GM19193 (cell line): ENCODE measurements around the gene OTOG.

ENCODE experiments used
- POLR2A ChIP-seq: IDR thresholded peaks from 4 replicates; pipeline ENCODE4 v1.6.1; 2011; ENCODE audit not compliant: insufficient read depth, insufficient read length; ENCODE audit errors: extremely low read depth

OTOG gene

GRCh38 chr11:17598700-17599459 lies 51.8 kb downstream of the OTOG start:
- no peak for TF ChIP-seq POLR2A

- no peak for TF ChIP-seq POLR2A
Measured at GRCh38 chr11:17599460-17599925, 52.4 kb downstream of the OTOG start.

- no peak for TF ChIP-seq POLR2A
Measured at GRCh38 chr11:17600316-17601255, 53.5 kb downstream of the OTOG start.

DNA sequence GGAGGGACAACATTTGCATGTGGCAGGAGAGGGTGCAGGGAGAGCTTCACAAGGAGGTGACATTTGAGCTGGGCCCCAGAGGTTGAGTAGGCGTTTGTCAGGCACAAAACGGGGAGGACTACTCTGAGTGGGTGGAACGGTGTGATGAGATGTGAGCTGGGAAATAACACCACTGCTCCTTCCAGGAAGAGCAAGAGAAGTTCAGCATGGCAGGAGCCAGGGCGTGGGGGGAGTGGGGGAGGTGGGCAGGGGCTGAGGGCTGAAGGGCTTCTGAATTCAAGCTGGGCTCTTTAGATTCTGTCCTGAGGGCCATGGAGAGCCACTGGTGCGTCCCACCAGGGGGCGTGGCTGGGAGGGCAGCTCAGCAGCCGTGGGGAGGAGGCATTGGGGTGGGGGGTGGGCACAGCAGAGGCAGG lies 54.2 kb downstream of the OTOG start:
- TF ChIP-seq POLR2A = no peak

DNA sequence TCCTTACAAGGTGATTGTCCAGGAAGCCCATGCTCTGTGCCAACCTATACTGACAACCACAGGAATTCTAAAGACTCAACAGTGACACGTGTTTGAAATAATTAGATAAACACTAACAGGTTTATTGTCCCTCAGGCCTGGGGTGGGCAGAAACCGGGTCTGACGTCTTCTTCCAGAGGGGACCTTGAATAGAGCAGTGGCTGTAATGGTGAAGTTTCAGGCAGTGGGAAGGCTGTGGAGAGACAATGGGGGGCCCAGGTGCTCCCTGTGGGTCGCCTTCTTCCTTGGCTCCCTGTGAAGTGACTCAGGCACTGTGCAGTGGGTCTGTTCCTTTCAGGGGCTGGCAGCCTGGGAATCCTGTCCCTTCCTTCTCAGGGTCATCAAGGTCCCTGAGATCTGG lies 54.6 kb downstream of the OTOG start:
- TF ChIP-seq POLR2A = no peak

DNA sequence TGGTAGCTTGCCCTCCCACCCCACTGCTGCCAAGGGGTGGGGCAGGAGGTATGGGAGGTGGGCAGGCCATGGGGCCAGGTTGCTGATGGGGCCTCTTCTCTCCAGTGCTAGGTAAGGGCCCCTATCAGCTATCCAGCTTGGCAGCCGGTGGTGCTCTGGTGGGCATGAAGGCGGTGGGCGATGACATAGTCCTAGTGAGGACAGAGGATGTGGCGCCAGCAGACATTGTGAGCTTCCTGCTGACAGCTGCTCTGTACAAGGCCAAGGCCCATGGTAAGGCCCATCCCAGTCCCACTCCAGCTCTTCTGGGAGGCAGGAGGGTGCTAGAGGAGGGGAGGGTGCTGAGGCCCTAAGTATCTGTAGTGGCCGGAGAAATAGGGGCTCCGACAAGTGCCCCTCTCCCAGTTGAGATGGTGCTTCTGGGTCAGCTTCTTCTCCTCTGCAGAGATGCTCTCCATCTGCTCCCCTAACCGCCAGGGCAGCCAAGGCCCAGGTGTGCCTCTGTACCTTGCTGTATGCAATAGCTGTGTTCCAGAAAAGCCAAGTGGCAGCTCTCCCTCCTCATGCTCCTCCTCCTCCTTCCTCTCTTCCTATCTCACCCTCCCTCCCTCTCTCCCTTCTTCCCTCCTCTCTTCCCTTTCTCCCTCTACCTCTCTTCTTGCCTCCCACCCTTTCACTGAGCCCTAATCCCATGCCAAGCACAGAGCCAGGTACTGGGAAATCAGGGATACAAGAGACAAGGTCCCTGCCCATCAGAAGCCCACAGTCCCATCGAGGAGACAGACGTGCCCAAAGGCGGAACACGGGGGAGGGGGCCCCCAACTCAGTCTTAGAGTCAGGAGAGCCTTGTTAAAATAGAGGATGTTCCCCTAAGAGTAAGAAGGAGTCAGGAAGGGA lies 55.3 kb downstream of the OTOG start:
- no peak for TF ChIP-seq POLR2A

GRCh38 chr11:17603056-17603825 lies 56.2 kb downstream of the OTOG start:
- TF ChIP-seq POLR2A = no peak

- no peak for TF ChIP-seq POLR2A
Measured at GRCh38 chr11:17604201-17604914, 57.3 kb downstream of the OTOG start.

DNA sequence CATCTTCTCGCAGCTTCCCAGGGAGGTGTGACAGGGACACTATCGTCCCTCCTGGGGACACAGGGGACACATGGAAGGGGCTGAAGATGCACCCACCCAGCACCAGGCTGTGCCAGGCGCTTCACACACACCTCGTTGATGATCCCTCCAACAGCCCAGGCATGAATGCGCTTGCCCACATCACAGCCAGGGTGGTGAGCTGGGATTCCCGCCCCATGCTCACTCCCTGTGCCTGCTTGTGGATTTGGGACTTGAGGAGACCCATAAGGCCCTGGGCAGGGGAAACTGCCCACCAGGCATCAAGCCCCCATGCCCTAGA lies 57.8 kb downstream of the OTOG start:
- no peak for TF ChIP-seq POLR2A

DNA sequence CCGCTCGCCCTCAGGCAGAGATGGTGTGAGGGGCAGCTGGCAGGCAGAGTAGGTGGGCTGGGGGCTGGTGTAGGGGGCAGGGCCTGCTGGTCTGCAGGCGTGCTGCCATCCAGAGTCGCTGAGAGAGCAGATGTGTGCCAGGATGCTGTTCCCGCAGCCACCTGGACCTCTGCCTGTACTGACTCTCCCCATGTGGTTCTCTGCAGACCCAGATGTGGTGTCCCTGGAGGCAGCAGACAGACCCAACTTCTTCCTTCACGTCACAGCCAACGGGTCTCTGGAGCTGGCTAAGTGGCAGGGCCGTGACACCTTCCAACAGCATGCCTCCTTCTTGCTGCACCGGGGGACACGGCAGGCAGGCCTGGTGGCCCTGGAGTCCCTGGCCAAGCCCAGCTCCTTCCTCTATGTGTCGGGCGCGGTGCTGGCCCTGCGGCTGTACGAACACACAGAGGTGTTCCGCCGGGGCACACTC lies 58.6 kb downstream of the OTOG start:
- TF ChIP-seq POLR2A = no peak

DNA sequence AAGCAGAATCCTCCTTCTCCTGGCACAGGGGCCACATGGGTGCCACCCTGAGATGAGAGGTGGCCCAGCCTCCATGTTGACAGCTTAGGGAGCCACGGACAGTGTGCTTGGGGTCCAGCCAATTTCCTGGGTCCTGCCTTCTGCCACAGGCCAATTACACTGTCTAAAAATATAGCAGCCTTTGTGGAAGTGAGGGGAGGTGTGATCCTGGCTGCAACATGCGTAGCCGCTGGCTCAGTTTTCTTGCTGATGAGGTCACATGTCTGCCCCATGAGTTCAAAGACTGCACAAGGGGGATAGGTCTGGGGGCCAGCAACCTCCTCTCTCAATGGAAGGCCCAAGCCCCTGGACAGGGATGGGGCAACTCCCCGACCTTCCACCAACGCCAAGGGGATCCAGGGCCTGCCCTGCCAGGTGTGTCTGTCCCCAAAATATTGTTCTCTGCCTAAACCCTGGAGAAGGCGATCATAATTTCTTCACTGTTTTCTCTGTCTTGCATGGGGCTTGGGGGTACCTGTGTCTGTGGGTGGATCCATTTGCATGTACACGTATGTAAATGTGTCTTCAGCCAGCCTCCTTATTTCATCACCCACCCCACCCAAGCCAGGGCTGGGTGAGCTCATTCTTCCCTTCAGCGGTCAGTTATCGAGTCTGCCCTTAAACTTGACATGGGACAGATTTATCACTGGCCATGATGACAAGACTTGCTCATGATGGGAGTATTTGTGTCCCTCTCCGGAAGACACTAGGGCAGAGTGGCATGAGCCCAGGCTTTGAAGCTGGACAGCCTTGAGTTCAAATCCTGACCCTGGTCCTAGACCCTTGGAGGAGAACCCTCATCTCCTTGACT lies 59.4 kb downstream of the OTOG start:
- no peak for TF ChIP-seq POLR2A

DNA sequence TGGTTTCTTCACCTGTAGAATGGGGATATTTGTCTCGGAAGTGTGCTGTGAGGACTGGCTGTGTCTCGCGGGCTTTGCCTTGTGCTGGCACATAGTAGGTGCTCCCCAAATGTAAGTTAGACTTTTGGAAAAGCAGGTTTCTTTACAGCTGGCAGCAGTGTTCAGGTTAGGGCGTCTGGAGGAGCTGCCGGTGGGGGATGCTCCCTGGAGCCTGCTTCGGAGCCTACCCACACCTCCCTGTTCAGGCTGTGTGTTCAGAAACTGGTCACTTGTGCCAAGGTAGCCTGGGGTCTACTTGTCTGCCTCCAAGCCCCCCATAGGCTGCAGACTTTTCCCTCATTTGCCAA lies 60.0 kb downstream of the OTOG start:
- no peak for TF ChIP-seq POLR2A
